GM12878 (cell line): ENCODE results near the gene SORCS2. TPM values are rescaled to one million over a fixed set of nuclear protein-coding genes. Genes with fewer than 3 reads are reported as not detected.

ENCODE experiments used
- ATAC-seq: fragments of 200-7000 bp; cut with Tn5 transposase; 3 replicates; pipeline ENCODE4 v1.9.1; 2020; ENCODE audit warnings: mild to moderate bottlenecking, moderate library complexity
- BruUV-seq: library from RNA; stranded (reverse); fragments of 400-500 nt; replicated peaks from 2 replicates; lab custom pipeline; 2021; lab: Mats Ljungman, UMichigan
- CTCF ChIA-PET: fragments of 300-600 bp; sonication (Branson Sonifier 250); formaldehyde crosslinking; extraction: SDS; loops from one replicate; lab custom pipeline; 2021; ENCODE audit warnings: inconsistent platforms; lab: Yijun Ruan, JAX
- POLR2A ChIA-PET: fragments of 350-600 bp; formaldehyde crosslinking; extraction: SDS; loops from one replicate; lab custom pipeline; 2021; ENCODE audit warnings: inconsistent platforms; lab: Charles Lee
- RAD21 ChIA-PET: fragments of 300-600 bp; sonication (Branson Sonifier 250); formaldehyde crosslinking; loops from one replicate; lab custom pipeline; 2023; ENCODE audit warnings: antibody characterized with exemption; ENCODE audit not compliant: unreplicated experiment; lab: Charles Lee
- SMC1A ChIA-PET: fragments of 300-600 bp; sonication (Branson Sonifier 250); formaldehyde crosslinking; loops from one replicate; lab custom pipeline; 2023; ENCODE audit not compliant: unreplicated experiment, uncharacterized antibody; lab: Charles Lee
- DNase-seq: peaks from one replicate; pipeline ENCODE4 v3.0.0-alpha.2; 2011; ENCODE audit warnings: low read depth, low spot score
- FAIRE-seq: peaks from 3 replicates; lab custom pipeline; 2011; peaks lifted over from hg19 to GRCh38; lab: Jason Lieb, UNC
- H2AFZ ChIP-seq: 2 replicates; pipeline ENCODE4 v1.6.0; 2011; ENCODE audit warnings: low read depth, low read length, control low read depth; ENCODE audit not compliant: control insufficient read depth
- H3K27ac ChIP-seq: 2 replicates; pipeline ENCODE4 v1.5.1; 2011; ENCODE audit warnings: control low read depth; ENCODE audit not compliant: control insufficient read depth, insufficient read depth
- H3K27me3 ChIP-seq, 2 experiments: replicated peaks in 1 of 2; 2 replicates each; pipeline versions ENCODE4 v1.6.0 to v1.6.1; 2011; ENCODE audit warnings: low read length in 1 of 2; ENCODE audit not compliant: control insufficient read depth in 2 of 2, insufficient read depth in 2 of 2
- H3K36me3 ChIP-seq, 2 experiments: 2 replicates each; pipeline ENCODE4 v1.5.1; 2011; ENCODE audit warnings: low read length in 1 of 2; ENCODE audit not compliant: control insufficient read depth in 2 of 2, insufficient read depth in 2 of 2
- H3K4me1 ChIP-seq: 2 replicates; pipeline ENCODE4 v1.6.1; 2011; ENCODE audit warnings: mild to moderate bottlenecking, low read length, moderate library complexity, mixed read lengths; ENCODE audit not compliant: control insufficient read depth, insufficient read depth
- H3K4me2 ChIP-seq: 2 replicates; pipeline ENCODE4 v1.6.0; 2011; ENCODE audit warnings: control low read depth; ENCODE audit not compliant: control insufficient read depth, insufficient read depth
- H3K4me3 ChIP-seq: fragments of 200-600 bp; sonication (generic); 2 replicates; pipeline ENCODE4 v1.5.1; 2016
- H3K79me2 ChIP-seq: 2 replicates; pipeline ENCODE4 v1.6.0; 2011; ENCODE audit warnings: low read length; ENCODE audit not compliant: control insufficient read depth, insufficient read depth
- H3K9ac ChIP-seq: 2 replicates; pipeline ENCODE4 v1.8.0; 2011; ENCODE audit warnings: low read length, control low read depth, mixed read lengths; ENCODE audit not compliant: control insufficient read depth, insufficient read depth
- H3K9me3 ChIP-seq: replicated peaks from 3 replicates; pipeline ENCODE4 v1.5.1; 2011; ENCODE audit warnings: mild to moderate bottlenecking, low read length; ENCODE audit not compliant: control insufficient read depth, insufficient read depth
- H4K20me1 ChIP-seq: 2 replicates; pipeline ENCODE4 v1.6.0; 2011; ENCODE audit not compliant: control insufficient read depth, insufficient read depth
- CHD2 ChIP-seq: IDR thresholded peaks from 2 replicates; pipeline ENCODE4 v1.6.1; 2011; ENCODE audit warnings: low read depth, low read length, improper control_type of control experiment, borderline replicate concordance
- CHD4 ChIP-seq: fragments of 200-600 bp; sonication (generic); IDR thresholded peaks from 2 replicates; pipeline ENCODE4 v1.6.1; 2016; ENCODE audit warnings: mild to moderate bottlenecking
- GABPA ChIP-seq: IDR thresholded peaks from 2 replicates; pipeline ENCODE4 v1.6.1; 2014; ENCODE audit warnings: antibody characterized with exemption, low read depth, mild to moderate bottlenecking, inconsistent platforms
- PBX3 ChIP-seq: IDR thresholded peaks from 2 replicates; pipeline ENCODE4 v1.6.1; 2011; ENCODE audit warnings: mild to moderate bottlenecking, low read depth, low read length, moderate library complexity; ENCODE audit not compliant: insufficient replicate concordance
- RAD21 ChIP-seq: IDR thresholded peaks from 2 replicates; pipeline ENCODE4 v1.6.1; 2011; ENCODE audit warnings: mild to moderate bottlenecking, low read depth, low read length, moderate library complexity; ENCODE audit not compliant: insufficient read depth
- TAF1 ChIP-seq: IDR thresholded peaks from 2 replicates; pipeline ENCODE4 v1.6.1; 2011; ENCODE audit warnings: mild to moderate bottlenecking, low read depth, low read length, borderline replicate concordance
- TCF7 ChIP-seq: IDR thresholded peaks from 2 replicates; pipeline ENCODE4 v1.6.1; 2014; ENCODE audit warnings: antibody characterized with exemption, borderline replicate concordance
- ZNF24 ChIP-seq: fragments of 450-650 bp; IDR thresholded peaks from 2 replicates; pipeline ENCODE4 v1.6.1; 2017; ENCODE audit warnings: antibody characterized with exemption, mild to moderate bottlenecking
- WGBS: methylation state at CpG from one replicate; pipeline ENCODE4 v1.1.6; 2016; ENCODE audit warnings: low lambda C conversion rate; ENCODE audit not compliant: insufficient replicate concordance, insufficient coverage; ENCODE audit errors: missing lambda C conversion rate; 5-methylcytosine and 5-hydroxymethylcytosine counted together
- in situ Hi-C: fragments of 300-500 bp; cut with MboI; formaldehyde crosslinking; loops from 9 replicates; pipeline ENCODE4 v1.14.3; 2018; ENCODE audit warnings: mixed read lengths
- intact Hi-C: fragments of 100-400 bp; cut with micrococcal nuclease; formaldehyde crosslinking; loops from one replicate; pipeline ENCODE4 v1.14.2; 2022; ENCODE audit not compliant: unreplicated experiment
- polyA plus RNA-seq, 11 experiments: library from polyadenylated mRNA; depleted of rRNA in 4 of 11; unstranded in 6 of 11; stranded (reverse) in 5 of 11; fragments of >200 nt; fragmentation: Nextera tagmentation in 4 of 11; fragmentation: Illumina TruSeq in 1 of 11; extraction: Ambion mirVana in 4 of 11; extraction: Trizol in 1 of 11; gene quantifications; 1 replicate in 1 of 11; 2 replicates in 10 of 11; pipeline versions ENCODE4 v1.2.1 to v1.2.3, GENCODE V29; 2011 to 2016; ENCODE audit warnings: inconsistent platforms in 2 of 11, missing spikeins in 2 of 11, low read depth in 1 of 11
- total RNA-seq, 4 experiments: library from RNA; depleted of rRNA in 3 of 4; stranded (reverse); fragments of >200 nt in 3 of 4; fragmentation: Illumina TruSeq in 1 of 4; extraction: Trizol in 1 of 4; gene quantifications; 2 replicates each; pipeline versions ENCODE4 v1.2.1 to v1.2.3, GENCODE V29; 2013 to 2021
- TF ChIP-seq, protein P1 (sequence below): fragments of 450-650 bp; IDR thresholded peaks from 2 replicates; pipeline ENCODE4 v1.6.1; 2017; ENCODE audit warnings: borderline replicate concordance

SORCS2 gene
- total and polyA plus RNA-seq, 10 of the 15 experiments (the other 5 are each of a cell fraction or from before 2014, with no cell fraction given), result 0.01 to 0.15 (median 0.05) TPM; not detected in 5

- TF ChIP-seq CHD2 (no peak), CHD4 (no peak), TCF7 (no peak), GABPA (no peak), ZNF24 (no peak)
- TF ChIP-seq, protein P1, sequence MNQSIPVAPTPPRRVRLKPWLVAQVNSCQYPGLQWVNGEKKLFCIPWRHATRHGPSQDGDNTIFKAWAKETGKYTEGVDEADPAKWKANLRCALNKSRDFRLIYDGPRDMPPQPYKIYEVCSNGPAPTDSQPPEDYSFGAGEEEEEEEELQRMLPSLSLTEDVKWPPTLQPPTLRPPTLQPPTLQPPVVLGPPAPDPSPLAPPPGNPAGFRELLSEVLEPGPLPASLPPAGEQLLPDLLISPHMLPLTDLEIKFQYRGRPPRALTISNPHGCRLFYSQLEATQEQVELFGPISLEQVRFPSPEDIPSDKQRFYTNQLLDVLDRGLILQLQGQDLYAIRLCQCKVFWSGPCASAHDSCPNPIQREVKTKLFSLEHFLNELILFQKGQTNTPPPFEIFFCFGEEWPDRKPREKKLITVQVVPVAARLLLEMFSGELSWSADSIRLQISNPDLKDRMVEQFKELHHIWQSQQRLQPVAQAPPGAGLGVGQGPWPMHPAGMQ, result no peak
These were observed 594.7 kb downstream of the SORCS2 start (continued) for GRCh38 chr4:7787067-7787466.

DNA sequence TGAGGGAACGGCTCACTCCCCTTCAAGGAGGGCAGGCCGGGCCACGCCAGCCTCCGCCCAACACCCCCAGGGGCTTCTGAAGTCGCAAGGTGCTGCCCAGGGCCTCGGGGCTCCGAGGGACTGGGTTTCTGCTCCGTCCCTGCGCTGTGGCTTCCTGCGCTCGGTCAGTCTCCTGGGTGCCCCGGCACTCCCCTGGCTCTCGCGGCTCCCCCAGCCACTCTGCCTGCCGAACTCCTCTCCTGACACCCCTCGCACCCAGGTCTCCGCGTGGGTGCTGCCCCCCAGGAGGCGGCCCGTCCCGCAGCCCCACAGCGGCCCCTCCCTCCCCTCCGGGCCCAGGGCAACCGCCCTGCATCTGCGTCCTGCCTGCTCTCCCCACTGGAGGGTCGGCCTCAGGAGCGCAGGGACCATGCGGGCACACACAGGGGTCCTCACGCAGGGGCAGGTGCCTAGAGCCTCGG, 595.4 kb downstream of the SORCS2 start:
- no peaks in the 10 kb centered on the region for H3K9me3 ChIP-seq
- no peak overlapping the region for H2AFZ ChIP-seq
- ChIA-PET POLR2A (no interaction called here), SMC1A (no interaction called here), CTCF (no interaction called here), RAD21 (no interaction called here)
- in situ Hi-C loops (no loop called here), intact Hi-C loops (no loop called here)
- no peaks in the 10 kb centered on the region for H3K79me2 ChIP-seq
- H3K36me3 ChIP-seq, result no peaks in the 10 kb centered on the region
- peaks cover 7% of the 10 kb centered on the region for H3K4me1 ChIP-seq
- H4K20me1 ChIP-seq, result no peaks in the 10 kb centered on the region
- H3K4me2 ChIP-seq, result no peak overlapping the region
- H3K9ac ChIP-seq, result no peak overlapping the region
- no peak for ATAC-seq
- FAIRE-seq, result no peak
- H3K27ac ChIP-seq, result no peak overlapping the region
- no peak for TF ChIP-seq RAD21
- no peak for TF ChIP-seq TAF1
- no peak for TF ChIP-seq PBX3
- DNase-seq, result no peak
- no peaks in the 10 kb centered on the region; a peak in 2 of 4 replicates for H3K27me3 ChIP-seq
- H3K4me3 ChIP-seq, result no peak overlapping the region
- BruUV-seq, result no TSS peak
- 73% methylated on average over 24 of the region's 30 CpGs for WGBS
